ENCODE measurements around the gene ID1.
"Not testable (repeated sequence)": the region's sequence is repeated elsewhere in the genome, so short reads cannot be mapped to it uniquely, and the experiment has no call there.

The ID1 gene

GRCh38 chr20:31602431-31602778 lies 2.7 kb upstream of the ID1 start:
- no peak for DNase-seq (ENCODE audit: low read depth in 3 of 3)

GRCh38 chr20:31602779-31603441 lies 2.2 kb upstream of the ID1 start:
- DNase-seq (ENCODE audit: low read depth in 3 of 3), result no peak

- DNase-seq (ENCODE audit: low read depth in 3 of 3), result peak in 2 of 3 experiments; percentile 32 to 51
These were observed 1.1 kb upstream of the ID1 start for GRCh38 chr20:31603822-31604566.

GRCh38 chr20:31604567-31605030 lies 490 bp upstream of the ID1 start:
- DNase-seq (ENCODE audit: low read depth in 3 of 3), result no peak

GRCh38 chr20:31605902-31606803 lies 1.1 kb downstream of the ID1 start:
- DNase-seq (ENCODE audit: low read depth in 3 of 3), result no peak

- no peak for DNase-seq (ENCODE audit: low read depth in 3 of 3)
These were observed 1.9 kb downstream of the ID1 start for GRCh38 chr20:31606804-31607639.

- no peak for DNase-seq (ENCODE audit: low read depth in 3 of 3)
These were observed 2.7 kb downstream of the ID1 start for GRCh38 chr20:31607640-31608250.

GRCh38 chr20:31608251-31608945 lies 3.3 kb downstream of the ID1 start:
- no peak for DNase-seq (ENCODE audit: low read depth in 3 of 3)

GRCh38 chr20:31612271-31612640 lies 7.2 kb downstream of the ID1 start:
- not testable (repeated sequence) for DNase-seq (ENCODE audit: low read depth in 3 of 3)

- DNase-seq (ENCODE audit: low read depth in 3 of 3), result no peak
These were observed 10.3 kb downstream of the ID1 start for GRCh38 chr20:31615416-31615815.

GRCh38 chr20:31617432-31618104 lies 12.5 kb downstream of the ID1 start:
- DNase-seq (ENCODE audit: low read depth in 3 of 3), result no peak

GRCh38 chr20:31620246-31620645 lies 15.2 kb downstream of the ID1 start:
- DNase-seq (ENCODE audit: low read depth in 3 of 3), result no peak

GRCh38 chr20:31623123-31623505 lies 18.0 kb downstream of the ID1 start:
- DNase-seq (ENCODE audit: low read depth in 3 of 3), result not testable (repeated sequence)

GRCh38 chr20:31626534-31626933 lies 21.4 kb downstream of the ID1 start:
- DNase-seq (ENCODE audit: low read depth in 3 of 3), result not testable (repeated sequence)

GRCh38 chr20:31628057-31628456 lies 23.0 kb downstream of the ID1 start:
- DNase-seq (ENCODE audit: low read depth in 3 of 3), result not testable (repeated sequence)

- DNase-seq (ENCODE audit: low read depth in 3 of 3), result no peak
These were observed 25.2 kb downstream of the ID1 start for GRCh38 chr20:31630187-31630790.

GRCh38 chr20:31632548-31633338 lies 27.7 kb downstream of the ID1 start:
- DNase-seq (ENCODE audit: low read depth in 3 of 3), result no peak

GRCh38 chr20:31633339-31633914 lies 28.3 kb downstream of the ID1 start:
- DNase-seq (ENCODE audit: low read depth in 3 of 3), result no peak

All from stimulated activated CD4-positive, alpha-beta T cell treated with anti-CD3 and anti-CD28 coated beads, TNF-alpha, amount 100 ng/mL, for 4 hours (primary cell).